IMR-90 (cell line): Measurements from ENCODE around the gene PPIL6. TPM values are rescaled to one million over a fixed set of nuclear protein-coding genes. Genes with fewer than 3 reads are reported as not detected.
A peak's percentile ranks its signal among the peaks of the same experiment; 100 is the strongest.

Experiments used
- ATAC-seq: fragments of 200-7000 bp; cut with Tn5 transposase; 2 replicates; pipeline ENCODE4 v1.9.1; 2020; ENCODE audit warnings: low read depth, mild to moderate bottlenecking, moderate library complexity
- BruUV-seq: library from RNA; stranded (reverse); fragments of 400-500 nt; replicated peaks from 2 replicates; lab custom pipeline; 2021; lab: Mats Ljungman, UMichigan
- CTCF ChIA-PET: fragments of 300-600 bp; formaldehyde crosslinking; extraction: SDS; loops from one replicate; lab custom pipeline; 2021; ENCODE audit warnings: antibody characterized with exemption; lab: Yijun Ruan, JAX
- POLR2A ChIA-PET: fragments of 300-600 bp; sonication (Branson Sonifier 250); formaldehyde crosslinking; loops from one replicate; lab custom pipeline; 2022; ENCODE audit warnings: antibody characterized with exemption; ENCODE audit not compliant: unreplicated experiment; lab: Charles Lee
- DNase-seq: peaks from one replicate; pipeline ENCODE4 v3.0.0; 2013
- H2AFZ ChIP-seq: replicated peaks from 2 replicates; pipeline ENCODE3; 2013; ENCODE audit warnings: low read length, mild to moderate bottlenecking; ENCODE audit not compliant: poor library complexity
- H2AK5ac ChIP-seq: 2 replicates; pipeline ENCODE4 v1.6.1; 2013; ENCODE audit warnings: low read depth, low read length, inconsistent platforms
- H2AK9ac ChIP-seq: replicated peaks from 2 replicates; pipeline ENCODE3; 2013; ENCODE audit warnings: mild to moderate bottlenecking, low read depth, low read length, moderate library complexity; ENCODE audit not compliant: poor library complexity
- H2BK120ac ChIP-seq: 2 replicates; pipeline ENCODE4 v1.6.1; 2013; ENCODE audit warnings: low read depth, low read length, inconsistent platforms
- H2BK15ac ChIP-seq: 3 replicates; pipeline ENCODE4 v1.6.1; 2013; ENCODE audit warnings: low read depth, low read length, inconsistent platforms
- H2BK20ac ChIP-seq: 2 replicates; pipeline ENCODE4 v1.6.1; 2013; ENCODE audit warnings: low read depth, mild to moderate bottlenecking, inconsistent platforms, low read length, moderate library complexity
- H2BK5ac ChIP-seq: 2 replicates; pipeline ENCODE4 v1.6.1; 2013; ENCODE audit warnings: mild to moderate bottlenecking, low read depth, low read length, inconsistent platforms; ENCODE audit not compliant: poor library complexity, severe bottlenecking
- H3K14ac ChIP-seq: replicated peaks from 2 replicates; pipeline ENCODE4 v1.6.1; 2013; ENCODE audit warnings: low read depth, low read length, inconsistent platforms
- H3K18ac ChIP-seq: 2 replicates; pipeline ENCODE4 v1.6.1; 2013; ENCODE audit warnings: low read depth, low read length, control low read depth
- H3K23ac ChIP-seq: 2 replicates; pipeline ENCODE4 v1.6.1; 2013; ENCODE audit warnings: low read depth, low read length, inconsistent platforms
- H3K27ac ChIP-seq: 2 replicates; pipeline ENCODE4 v1.5.1; 2013; ENCODE audit warnings: mild to moderate bottlenecking, control low read depth, low read length; ENCODE audit not compliant: insufficient read depth
- H3K27me3 ChIP-seq: 2 replicates; pipeline ENCODE4 v1.6.1; 2013; ENCODE audit warnings: low read length; ENCODE audit not compliant: control insufficient read depth, insufficient read depth
- H3K36me3 ChIP-seq: 2 replicates; pipeline ENCODE4 v1.6.1; 2013; ENCODE audit warnings: low read length, mixed read lengths; ENCODE audit not compliant: control insufficient read depth, insufficient read depth
- H3K4ac ChIP-seq: 2 replicates; pipeline ENCODE4 v1.6.1; 2013; ENCODE audit warnings: low read depth, low read length, inconsistent platforms
- H3K4me1 ChIP-seq: 2 replicates; pipeline ENCODE4 v1.6.1; 2013; ENCODE audit warnings: low read length, mixed read lengths; ENCODE audit not compliant: control insufficient read depth, insufficient read depth
- H3K4me2 ChIP-seq: 2 replicates; pipeline ENCODE4 v1.6.1; 2013; ENCODE audit warnings: low read depth, mild to moderate bottlenecking, control low read depth, low read length, moderate library complexity
- H3K4me3 ChIP-seq: 2 replicates; pipeline ENCODE4 v1.5.1; 2013; ENCODE audit warnings: low read depth, mild to moderate bottlenecking, control low read depth, low read length, moderate library complexity; ENCODE audit not compliant: insufficient read depth
- H3K56ac ChIP-seq: 2 replicates; pipeline ENCODE4 v1.6.1; 2013; ENCODE audit warnings: low read length, inconsistent platforms; ENCODE audit not compliant: insufficient read depth; ENCODE audit errors: extremely low read depth
- H3K79me1 ChIP-seq, 2 experiments: 2 replicates each; pipeline ENCODE4 v1.6.1; 2013; ENCODE audit warnings: low read length in 2 of 2, inconsistent platforms in 1 of 2, low read depth in 1 of 2
- H3K9ac ChIP-seq: 2 replicates; pipeline ENCODE4 v1.6.1; 2013; ENCODE audit warnings: low read depth, low read length, control low read depth
- H3K9me1 ChIP-seq: 2 replicates; pipeline ENCODE4 v1.6.1; 2013; ENCODE audit warnings: low read length, inconsistent platforms; ENCODE audit not compliant: insufficient read depth
- H3K9me3 ChIP-seq: 2 replicates; pipeline ENCODE4 v1.6.1; 2013; ENCODE audit warnings: low read length; ENCODE audit not compliant: control insufficient read depth, insufficient read depth
- H4K20me1 ChIP-seq: 2 replicates; pipeline ENCODE4 v1.6.1; 2013; ENCODE audit warnings: low read length, inconsistent platforms; ENCODE audit not compliant: insufficient read depth
- H4K5ac ChIP-seq: 2 replicates; pipeline ENCODE4 v1.6.1; 2013; ENCODE audit warnings: mild to moderate bottlenecking, low read depth, low read length, control low read depth
- H4K8ac ChIP-seq, 2 experiments: 2 replicates each; pipeline ENCODE4 v1.6.1; 2013; ENCODE audit warnings: low read depth in 2 of 2, low read length in 2 of 2, control low read depth in 1 of 2, inconsistent platforms in 1 of 2
- H4K91ac ChIP-seq: 2 replicates; pipeline ENCODE4 v1.6.1; 2013; ENCODE audit warnings: low read depth, low read length, inconsistent platforms; ENCODE audit not compliant: insufficient read depth
- CTCF ChIP-seq: conservative IDR thresholded peaks from 2 replicates; pipeline ENCODE4 v1.5.1; 2012; ENCODE audit warnings: mild to moderate bottlenecking, low read depth, low read length, improper control_type of control experiment
- MAFK ChIP-seq: IDR thresholded peaks from 2 replicates; pipeline ENCODE4 v1.6.1; 2012; ENCODE audit warnings: low read depth, low read length, improper control_type of control experiment
- RAD21 ChIP-seq: IDR thresholded peaks from 2 replicates; pipeline ENCODE4 v1.6.1; 2012; ENCODE audit warnings: low read length, improper control_type of control experiment
- RFX5 ChIP-seq: IDR thresholded peaks from 2 replicates; pipeline ENCODE4 v1.8.0; 2012; ENCODE audit warnings: low read depth, mild to moderate bottlenecking, low read length, moderate library complexity
- WGBS, 2 experiments: methylation state at CpG; one replicate each; pipeline versions ENCODE4 v1.1.5 to v1.1.7; 2013; ENCODE audit warnings: missing lambda C conversion rate in 2 of 2; ENCODE audit not compliant: insufficient read length in 1 of 2; ENCODE audit errors: extremely low coverage in 2 of 2; 5-methylcytosine and 5-hydroxymethylcytosine counted together
- dilution Hi-C: fragments of 300-500 bp; cut with HindIII; formaldehyde crosslinking; loops from one replicate; pipeline ENCODE4 v1.14.3; 2018; ENCODE audit warnings: low sequenced_read_pairs; ENCODE audit not compliant: unreplicated experiment
- in situ Hi-C: fragments of 300-500 bp; cut with MboI; formaldehyde crosslinking; loops from 3 replicates; pipeline ENCODE4 v1.14.3; 2019; ENCODE audit warnings: low sequenced_read_pairs, inconsistent platforms, mixed read lengths
- intact Hi-C: fragments of 100-400 bp; cut with micrococcal nuclease; formaldehyde crosslinking; loops from 2 replicates; pipeline ENCODE4 v1.10.0; 2022
- polyA plus RNA-seq, 3 experiments: library from polyadenylated mRNA; depleted of rRNA; stranded (reverse); fragments of >200 nt; gene quantifications; 2 replicates each; pipeline ENCODE4 v1.2.3, GENCODE V29; 2012; ENCODE audit warnings: low replicate concordance in 1 of 3
- total RNA-seq: library from RNA; depleted of rRNA; stranded (reverse); fragments of >200 nt; gene quantifications from 2 replicates; pipeline ENCODE4 v1.2.3, GENCODE V29; 2012

PPIL6 gene
- total and polyA plus RNA-seq, 2 of the 4 experiments (the other 2 are of a cell fraction) = 0.15 to 0.18 TPM

DNA sequence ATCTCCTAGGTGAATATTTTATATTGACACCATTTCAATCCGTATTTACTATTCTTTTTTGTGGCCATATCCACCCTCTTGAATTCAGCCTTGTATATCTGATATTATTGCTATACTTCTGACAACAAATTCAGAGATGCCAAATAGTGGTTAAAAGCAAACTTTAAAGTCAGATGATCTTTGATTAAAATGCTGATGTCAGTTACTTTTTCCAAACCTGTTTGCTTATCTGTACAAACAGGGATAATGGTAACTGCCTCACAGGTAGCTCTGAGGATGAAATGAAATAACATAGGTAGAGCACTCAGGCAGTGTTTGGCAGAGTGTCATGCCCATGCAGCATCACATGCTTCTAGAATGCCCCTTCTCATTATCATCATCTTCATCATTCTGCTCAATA, 19.2 kb downstream of the PPIL6 start:
- peaks cover 4% of the 10 kb centered on the region for H3K27me3 ChIP-seq
- no peak overlapping the region for H2AFZ ChIP-seq
- H4K20me1 ChIP-seq = no peaks in the 10 kb centered on the region
- in situ Hi-C loops = no loop called here
- WGBS, 2 experiments = no CpG with 5 or more reads among the region's 1 CpG
- no peak overlapping the region for H2BK20ac ChIP-seq
- POLR2A ChIA-PET = no interaction called here
- H3K14ac ChIP-seq = no peak overlapping the region
- ATAC-seq (no peak), DNase-seq (no peak)
- H2AK5ac ChIP-seq = no peak overlapping the region
- H3K4ac ChIP-seq = no peak overlapping the region
- H3K23ac ChIP-seq = no peak overlapping the region
- H3K4me2 ChIP-seq = no peak overlapping the region
- H3K36me3 ChIP-seq = no peaks in the 10 kb centered on the region
- H3K56ac ChIP-seq = no peak overlapping the region
- H3K4me3 ChIP-seq = no peak overlapping the region
- H3K9me3 ChIP-seq = no peaks in the 10 kb centered on the region
- dilution Hi-C loops = no loop called here
- H3K27ac ChIP-seq = no peak overlapping the region
- BruUV-seq = no TSS peak
- intact Hi-C loops = no loop called here
- H2BK120ac ChIP-seq = no peak overlapping the region
- H3K9ac ChIP-seq = no peak overlapping the region
- no peaks in the 10 kb centered on the region; the same call in 1 of the 2 replicates for H3K4me1 ChIP-seq
- no peak overlapping the region for H4K8ac ChIP-seq
- no peaks in the 10 kb centered on the region for H3K79me1 ChIP-seq
- H2AK9ac ChIP-seq = no peak overlapping the region
- H2BK5ac ChIP-seq = no peak overlapping the region
- H4K91ac ChIP-seq = no peak overlapping the region
- no peak overlapping the region for H4K5ac ChIP-seq
- H2BK15ac ChIP-seq = no peak overlapping the region
- CTCF ChIA-PET = interaction anchor here (0.6 to 0.8 kb wide), 2 partner anchors 24 to 376 kb away, joined by 3 to 7 read pairs; no protein-coding TSS in a partner anchor
- TF ChIP-seq RAD21 (no peak), MAFK (peak; percentile 62), RFX5 (no peak), CTCF (no peak)
- no peaks in the 10 kb centered on the region for H3K9me1 ChIP-seq
- no peak overlapping the region for H3K18ac ChIP-seq
